ENCODE measurements around the gene SHKBP1.
A peak's percentile ranks its signal among the peaks of the same experiment; 100 is the strongest.

The SHKBP1 gene

GRCh38 chr19:40632311-40633036 is 55.8 kb downstream of the SHKBP1 start:
- peak; percentile 27; the same call in 1 of the 2 replicates for TF ChIP-seq POLR2AphosphoS5 (IDR thresholded peaks at IDR 0.05; ENCODE audit: low read depth, low read length)
- TF ChIP-seq, protein P1, sequence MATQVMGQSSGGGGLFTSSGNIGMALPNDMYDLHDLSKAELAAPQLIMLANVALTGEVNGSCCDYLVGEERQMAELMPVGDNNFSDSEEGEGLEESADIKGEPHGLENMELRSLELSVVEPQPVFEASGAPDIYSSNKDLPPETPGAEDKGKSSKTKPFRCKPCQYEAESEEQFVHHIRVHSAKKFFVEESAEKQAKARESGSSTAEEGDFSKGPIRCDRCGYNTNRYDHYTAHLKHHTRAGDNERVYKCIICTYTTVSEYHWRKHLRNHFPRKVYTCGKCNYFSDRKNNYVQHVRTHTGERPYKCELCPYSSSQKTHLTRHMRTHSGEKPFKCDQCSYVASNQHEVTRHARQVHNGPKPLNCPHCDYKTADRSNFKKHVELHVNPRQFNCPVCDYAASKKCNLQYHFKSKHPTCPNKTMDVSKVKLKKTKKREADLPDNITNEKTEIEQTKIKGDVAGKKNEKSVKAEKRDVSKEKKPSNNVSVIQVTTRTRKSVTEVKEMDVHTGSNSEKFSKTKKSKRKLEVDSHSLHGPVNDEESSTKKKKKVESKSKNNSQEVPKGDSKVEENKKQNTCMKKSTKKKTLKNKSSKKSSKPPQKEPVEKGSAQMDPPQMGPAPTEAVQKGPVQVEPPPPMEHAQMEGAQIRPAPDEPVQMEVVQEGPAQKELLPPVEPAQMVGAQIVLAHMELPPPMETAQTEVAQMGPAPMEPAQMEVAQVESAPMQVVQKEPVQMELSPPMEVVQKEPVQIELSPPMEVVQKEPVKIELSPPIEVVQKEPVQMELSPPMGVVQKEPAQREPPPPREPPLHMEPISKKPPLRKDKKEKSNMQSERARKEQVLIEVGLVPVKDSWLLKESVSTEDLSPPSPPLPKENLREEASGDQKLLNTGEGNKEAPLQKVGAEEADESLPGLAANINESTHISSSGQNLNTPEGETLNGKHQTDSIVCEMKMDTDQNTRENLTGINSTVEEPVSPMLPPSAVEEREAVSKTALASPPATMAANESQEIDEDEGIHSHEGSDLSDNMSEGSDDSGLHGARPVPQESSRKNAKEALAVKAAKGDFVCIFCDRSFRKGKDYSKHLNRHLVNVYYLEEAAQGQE (IDR thresholded peaks at IDR 0.05; ENCODE audit: insufficient read depth in 1 of 2, low read depth in 2 of 2, low read length in 2 of 2), result no peak

DNA sequence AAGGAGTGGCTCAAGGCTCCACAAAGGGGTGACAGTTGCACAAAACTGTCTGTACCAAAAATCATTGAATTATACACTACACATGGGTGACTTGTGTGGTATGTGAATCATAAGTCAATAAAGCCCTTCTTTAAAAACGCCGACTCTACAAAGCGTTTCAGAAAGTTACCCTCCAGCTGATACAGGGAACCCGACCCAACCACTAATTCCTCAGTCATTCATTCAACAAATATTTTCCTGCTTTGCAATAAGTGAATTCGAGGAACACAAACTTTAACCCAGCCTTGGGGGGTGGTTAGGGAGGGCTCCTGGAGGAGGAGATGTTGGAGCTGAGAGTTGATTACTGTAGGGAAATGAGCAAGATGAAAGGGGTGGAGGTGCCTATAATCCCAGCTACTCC is 56.5 kb downstream of the SHKBP1 start:
- TF ChIP-seq SIN3A (IDR thresholded peaks at IDR 0.05; ENCODE audit: borderline replicate concordance, insufficient read depth, low read length), result no peak
- TF ChIP-seq FOXP2 (optimal IDR thresholded peaks at IDR 0.05; ENCODE audit: borderline replicate concordance, extremely low read depth, extremely low read length, insufficient read depth), result no peak
- no peak for TF ChIP-seq TAF1 (IDR thresholded peaks at IDR 0.05; ENCODE audit: borderline replicate concordance, insufficient read depth, low read length)
- TF ChIP-seq POLR2AphosphoS5 (IDR thresholded peaks at IDR 0.05; ENCODE audit: low read depth, low read length), result no peak
- TF ChIP-seq, protein P1 (IDR thresholded peaks at IDR 0.05; ENCODE audit: insufficient read depth in 1 of 2, low read depth in 2 of 2, low read length in 2 of 2), result no peak

- TF ChIP-seq, protein P1 (IDR thresholded peaks at IDR 0.05; ENCODE audit: insufficient read depth in 1 of 2, low read depth in 2 of 2, low read length in 2 of 2), result no peak
- no peak for TF ChIP-seq FOXP2 (optimal IDR thresholded peaks at IDR 0.05; ENCODE audit: borderline replicate concordance, extremely low read depth, extremely low read length, insufficient read depth)
- TF ChIP-seq TAF1 (IDR thresholded peaks at IDR 0.05; ENCODE audit: borderline replicate concordance, insufficient read depth, low read length), result no peak
- TF ChIP-seq SIN3A (IDR thresholded peaks at IDR 0.05; ENCODE audit: borderline replicate concordance, insufficient read depth, low read length), result no peak
- TF ChIP-seq POLR2AphosphoS5 (IDR thresholded peaks at IDR 0.05; ENCODE audit: low read depth, low read length), result no peak
Measured at GRCh38 chr19:40638327-40638726, 61.7 kb downstream of the SHKBP1 start.

GRCh38 chr19:40639638-40639982 is 62.9 kb downstream of the SHKBP1 start:
- no peak; the same call in 1 of the 2 replicates for TF ChIP-seq TAF1 (IDR thresholded peaks at IDR 0.05; ENCODE audit: borderline replicate concordance, insufficient read depth, low read length)
- no peak for TF ChIP-seq FOXP2 (optimal IDR thresholded peaks at IDR 0.05; ENCODE audit: borderline replicate concordance, extremely low read depth, extremely low read length, insufficient read depth)
- no peak for TF ChIP-seq SIN3A (IDR thresholded peaks at IDR 0.05; ENCODE audit: borderline replicate concordance, insufficient read depth, low read length)
- TF ChIP-seq, protein P1 (IDR thresholded peaks at IDR 0.05; ENCODE audit: insufficient read depth in 1 of 2, low read depth in 2 of 2, low read length in 2 of 2), result no peak
- TF ChIP-seq POLR2AphosphoS5 (IDR thresholded peaks at IDR 0.05; ENCODE audit: low read depth, low read length), result no peak

- no peak for TF ChIP-seq POLR2AphosphoS5 (IDR thresholded peaks at IDR 0.05; ENCODE audit: low read depth, low read length)
- no peak for TF ChIP-seq SIN3A (IDR thresholded peaks at IDR 0.05; ENCODE audit: borderline replicate concordance, insufficient read depth, low read length)
- no peak for TF ChIP-seq FOXP2 (optimal IDR thresholded peaks at IDR 0.05; ENCODE audit: borderline replicate concordance, extremely low read depth, extremely low read length, insufficient read depth)
- TF ChIP-seq, protein P1 (IDR thresholded peaks at IDR 0.05; ENCODE audit: insufficient read depth in 1 of 2, low read depth in 2 of 2, low read length in 2 of 2), result no peak
- no peak for TF ChIP-seq TAF1 (IDR thresholded peaks at IDR 0.05; ENCODE audit: borderline replicate concordance, insufficient read depth, low read length)
Measured at GRCh38 chr19:40640744-40641143, 64.1 kb downstream of the SHKBP1 start.
